Measurements from ENCODE around the gene CCDC186.
"Not testable (repeated sequence)": the region's sequence is repeated elsewhere in the genome, so short reads cannot be mapped to it uniquely, and the experiment has no call there.

Gene CCDC186

GRCh38 chr10:114172776-114173602, 1.0 kb downstream of the CCDC186 start:
- no peak for DNase-seq

- DNase-seq: no peak
Measured at GRCh38 chr10:114172216-114172615, 1.8 kb downstream of the CCDC186 start.

GRCh38 chr10:114168450-114169009, 5.5 kb downstream of the CCDC186 start:
- DNase-seq: no peak

- no peak for DNase-seq
Measured at GRCh38 chr10:114167985-114168384, 6.0 kb downstream of the CCDC186 start.

- DNase-seq: no peak
Measured at GRCh38 chr10:114166494-114166893, 7.5 kb downstream of the CCDC186 start.

GRCh38 chr10:114166043-114166442, 8.0 kb downstream of the CCDC186 start:
- no peak for DNase-seq

GRCh38 chr10:114163062-114163461, 10.9 kb downstream of the CCDC186 start:
- DNase-seq: no peak

- no peak for DNase-seq
Measured at GRCh38 chr10:114157912-114158311, 16.1 kb downstream of the CCDC186 start.

GRCh38 chr10:114151892-114152291, 22.1 kb downstream of the CCDC186 start:
- no peak for DNase-seq

- no peak for DNase-seq
Measured at GRCh38 chr10:114151486-114151885, 22.5 kb downstream of the CCDC186 start.

- DNase-seq: not testable (repeated sequence)
Measured at GRCh38 chr10:114149476-114149875, 24.5 kb downstream of the CCDC186 start.

- no peak for DNase-seq
Measured at GRCh38 chr10:114143160-114143559, 30.8 kb downstream of the CCDC186 start.

GRCh38 chr10:114142018-114142417, 32.0 kb downstream of the CCDC186 start:
- no peak for DNase-seq

GRCh38 chr10:114140827-114141226, 33.2 kb downstream of the CCDC186 start:
- DNase-seq: not testable (repeated sequence)

GRCh38 chr10:114140036-114140435, 34.0 kb downstream of the CCDC186 start:
- no peak for DNase-seq

GRCh38 chr10:114138581-114138980, 35.4 kb downstream of the CCDC186 start:
- DNase-seq: no peak

GRCh38 chr10:114135476-114135875, 38.5 kb downstream of the CCDC186 start:
- DNase-seq: no peak

- DNase-seq: no peak
Measured at GRCh38 chr10:114131094-114131493, 42.9 kb downstream of the CCDC186 start.

GRCh38 chr10:114121031-114121430, 53.0 kb downstream of the CCDC186 start:
- DNase-seq: no peak

- DNase-seq: no peak
Measured at GRCh38 chr10:114118514-114118913, 55.5 kb downstream of the CCDC186 start.

GRCh38 chr10:114117728-114118127, 56.3 kb downstream of the CCDC186 start:
- DNase-seq: no peak

GRCh38 chr10:114115661-114116445, 58.1 kb downstream of the CCDC186 start:
- no peak for DNase-seq

GRCh38 chr10:114110174-114110972, 63.6 kb downstream of the CCDC186 start:
- no peak for DNase-seq
